Body of pancreas (tissue), 4 donors: ENCODE results near the gene CHMP4B. TPM values are rescaled to one million over a fixed set of nuclear protein-coding genes. Genes with fewer than 3 reads are reported as not detected.

Experiments
- ATAC-seq: fragments of 150-250 bp; one replicate; pipeline ENCODE4 v1.9.1; 2016
- DNase-seq, 4 donors: peaks; one replicate each; pipeline ENCODE4 v3.0.0-alpha.2; 2019
- H3K27ac ChIP-seq, 4 donors: fragments of 200-600 bp; sonication (generic); 1 replicate in 3 of 4; 2 replicates in 1 of 4; pipeline versions ENCODE4 v1.5.1 to v1.6.1; 2016 to 2019; ENCODE audit warnings: mild to moderate bottlenecking in 1 of 4, mixed read lengths in 1 of 4, moderate library complexity in 1 of 4
- H3K27me3 ChIP-seq, 2 donors: fragments of 200-600 bp; sonication (generic); one replicate each; pipeline ENCODE4 v1.6.0; 2016; ENCODE audit warnings: mild to moderate bottlenecking in 1 of 2
- H3K36me3 ChIP-seq, 2 donors: fragments of 200-600 bp; sonication (generic); replicated peaks in 1 of 2; 2 replicates each; pipeline ENCODE4 v1.5.1; 2016; ENCODE audit warnings: low read depth in 2 of 2; ENCODE audit not compliant: insufficient read depth in 1 of 2
- H3K4me1 ChIP-seq: fragments of 200-600 bp; sonication (generic); one replicate; pipeline ENCODE4 v1.6.0; 2016
- H3K4me3 ChIP-seq, 2 donors: fragments of 200-600 bp; sonication (generic); 1 replicate in 1 of 2; 2 replicates in 1 of 2; pipeline ENCODE4 v1.5.1; 2016 to 2019
- H3K9me3 ChIP-seq, 3 donors: fragments of 200-600 bp; sonication (generic); 1 replicate in 2 of 3; 2 replicates in 1 of 3; pipeline ENCODE4 v1.5.1; 2016
- CTCF ChIP-seq, 7 experiments: fragments of 450-650 bp in 4 of 7; fragments of 200-600 bp in 3 of 7; sonication (generic) in 3 of 7; IDR thresholded peaks; one replicate each; pipeline ENCODE4 v1.5.1; 2016 to 2019; ENCODE audit warnings: antibody characterized with exemption in 7 of 7
- POLR2A ChIP-seq, 3 donors: fragments of 450-650 bp; IDR thresholded peaks; one replicate each; pipeline ENCODE4 v1.6.1; 2016; ENCODE audit warnings: antibody characterized with exemption in 3 of 3, mild to moderate bottlenecking in 2 of 3
- WGBS, 2 donors: methylation state at CpG; one replicate each; pipeline ENCODE4 v1.1.5; 2017; 5-methylcytosine and 5-hydroxymethylcytosine counted together
- intact Hi-C: fragments of 100-400 bp; cut with DNase I; formaldehyde crosslinking; loops from one replicate; pipeline ENCODE4 v1.15.1; 2023
- total RNA-seq, 2 donors: library from RNA; depleted of rRNA; stranded (reverse); fragments of >200 nt; gene quantifications; one replicate each; pipeline ENCODE4 v1.1.0, GENCODE V29; 2016

The CHMP4B gene
- total RNA-seq, 2 donors from 2014 or later, result 24.1 to 43.3 TPM

GRCh38 chr20:33882481-33882880 is 71.3 kb downstream of the CHMP4B start:
- TF ChIP-seq POLR2A (IDR thresholded peaks at IDR 0.05), result no peak
- TF ChIP-seq CTCF (IDR thresholded peaks at IDR 0.05), result no peak
- DNase-seq (no peak), ATAC-seq (no peak)
- 77 to 86% methylated on average over 10 of the region's 10 CpGs for WGBS, 2 donors
- Histone ChIP-seq H3K9me3 (no peaks in the 10 kb centered on the region), H3K4me3 (no peak overlapping the region), H3K27ac (no peak overlapping the region), H3K27me3 (no peaks in the 10 kb centered on the region), H3K4me1 (no peaks in the 10 kb centered on the region), H3K36me3 (no peaks in the 10 kb centered on the region)
- intact Hi-C loops, result no loop called here

- Histone ChIP-seq H3K36me3 (no peaks in the 10 kb centered on the region), H3K27ac (no peak overlapping the region), H3K4me1 (no peaks in the 10 kb centered on the region), H3K27me3 (no peaks in the 10 kb centered on the region), H3K9me3 (no peaks in the 10 kb centered on the region), H3K4me3 (no peak overlapping the region)
- WGBS, 2 donors, result 84 to 86% methylated on average over 6 of the region's 6 CpGs
- TF ChIP-seq POLR2A (IDR thresholded peaks at IDR 0.05), result no peak
- no peak for TF ChIP-seq CTCF (IDR thresholded peaks at IDR 0.05)
- intact Hi-C loops, result no loop called here
- no peak for DNase-seq
- ATAC-seq, result no peak
These were observed 72.0 kb downstream of the CHMP4B start for GRCh38 chr20:33883164-33883563.

- intact Hi-C loops, result no loop called here
- Histone ChIP-seq H3K36me3 (no peaks in the 10 kb centered on the region), H3K4me1 (no peaks in the 10 kb centered on the region), H3K4me3 (no peak overlapping the region), H3K9me3 (no peaks in the 10 kb centered on the region), H3K27me3 (no peaks in the 10 kb centered on the region), H3K27ac (no peak overlapping the region)
- no peak for ATAC-seq
- WGBS, 2 donors, result 80 to 89% methylated on average over 2 of the region's 2 CpGs
- DNase-seq, result no peak
- TF ChIP-seq POLR2A (IDR thresholded peaks at IDR 0.05) (no peak), CTCF (IDR thresholded peaks at IDR 0.05) (no peak)
These were observed 73.5 kb downstream of the CHMP4B start for GRCh38 chr20:33884633-33885032.

GRCh38 chr20:33889312-33889711 is 78.2 kb downstream of the CHMP4B start:
- Histone ChIP-seq H3K27ac (no peak overlapping the region), H3K4me3 (no peak overlapping the region), H3K9me3 (no peaks in the 10 kb centered on the region), H3K27me3 (no peaks in the 10 kb centered on the region), H3K36me3 (no peaks in the 10 kb centered on the region), H3K4me1 (no peaks in the 10 kb centered on the region)
- intact Hi-C loops, result no loop called here
- ATAC-seq (no peak), DNase-seq (no peak)
- TF ChIP-seq CTCF (IDR thresholded peaks at IDR 0.05) (no peak), POLR2A (IDR thresholded peaks at IDR 0.05) (no peak)

- ATAC-seq (no peak), DNase-seq (no peak)
- intact Hi-C loops, result no loop called here
- no peak overlapping the region for H3K4me3 ChIP-seq
- no peaks in the 10 kb centered on the region for H3K9me3 ChIP-seq
- 89 to 96% methylated on average over 1 of the region's 1 CpG for WGBS, 2 donors
- H3K4me1 ChIP-seq, result no peaks in the 10 kb centered on the region
- no peaks in the 10 kb centered on the region for H3K27me3 ChIP-seq
- TF ChIP-seq CTCF (IDR thresholded peaks at IDR 0.05) (no peak), POLR2A (IDR thresholded peaks at IDR 0.05) (no peak)
- no peaks in the 10 kb centered on the region for H3K36me3 ChIP-seq
- H3K27ac ChIP-seq, result no peak overlapping the region
These were observed 79.4 kb downstream of the CHMP4B start for GRCh38 chr20:33890557-33890956.
